CD4-positive, alpha-beta T cell (primary cell): ENCODE measurements around the gene PCCA. TPM values are rescaled to one million over a fixed set of nuclear protein-coding genes. Genes with fewer than 3 reads are reported as not detected.

Experiments
- ATAC-seq: fragments of 200-7000 bp; cut with Tn5 transposase; one replicate; pipeline ENCODE4 v1.10.0; 2022; ENCODE audit warnings: mild to moderate bottlenecking; ENCODE audit not compliant: poor library complexity
- CTCF ChIA-PET: fragments of 350-600 bp; sonication (Branson Sonifier 250); formaldehyde crosslinking; loops from one replicate; lab custom pipeline; 2021; ENCODE audit warnings: antibody characterized with exemption, inconsistent platforms; lab: Charles Lee
- POLR2A ChIA-PET: fragments of 350-600 bp; sonication (Branson Sonifier 250); formaldehyde crosslinking; loops from one replicate; lab custom pipeline; 2021; ENCODE audit warnings: antibody characterized with exemption, inconsistent platforms; lab: Charles Lee
- DNase-seq, 14 experiments: peaks; one replicate each; pipeline ENCODE4 v3.0.0-alpha.2; 2013 to 2020; ENCODE audit warnings: mixed read lengths in 2 of 14
- H3K27ac ChIP-seq, 2 donors: one replicate each; pipeline versions ENCODE4 v1.5.1 to v1.7.0; 2013; ENCODE audit warnings: low read length in 2 of 2, low read depth in 1 of 2, mild to moderate bottlenecking in 1 of 2
- H3K27me3 ChIP-seq, 2 experiments: 1 replicate in 1 of 2; 2 replicates in 1 of 2; pipeline versions ENCODE4 v1.6.1 to v1.7.0; 2013; ENCODE audit warnings: low read length in 2 of 2, control low read depth in 1 of 2, mild to moderate bottlenecking in 1 of 2, moderate library complexity in 1 of 2; ENCODE audit not compliant: insufficient read depth in 2 of 2, control insufficient read depth in 1 of 2
- H3K36me3 ChIP-seq: one replicate; pipeline ENCODE4 v1.6.1; 2013; ENCODE audit warnings: low read length, control low read depth; ENCODE audit not compliant: insufficient read depth
- H3K4me1 ChIP-seq: one replicate; pipeline ENCODE4 v1.6.1; 2013; ENCODE audit warnings: low read length, control low read depth; ENCODE audit not compliant: insufficient read depth
- H3K4me3 ChIP-seq: one replicate; pipeline ENCODE4 v1.5.1; 2013; ENCODE audit warnings: mild to moderate bottlenecking, low read length, moderate library complexity
- H3K9me3 ChIP-seq, 2 experiments: 1 replicate in 1 of 2; 2 replicates in 1 of 2; pipeline versions ENCODE4 v1.6.1 to v1.7.0; 2013; ENCODE audit warnings: low read length in 2 of 2, mild to moderate bottlenecking in 2 of 2, control low read depth in 1 of 2, moderate library complexity in 1 of 2; ENCODE audit not compliant: control insufficient read depth in 1 of 2, insufficient read depth in 1 of 2
- H3K27ac Mint-ChIP-seq: one replicate; pipeline ENCODE4 v1.8.0; 2020; ENCODE audit warnings: mixed read lengths
- H3K27me3 Mint-ChIP-seq: one replicate; pipeline ENCODE4 v1.8.0; 2021; ENCODE audit warnings: mixed read lengths
- H3K36me3 Mint-ChIP-seq: one replicate; pipeline ENCODE4 v1.8.0; 2021; ENCODE audit warnings: low read depth, mixed read lengths
- H3K4me1 Mint-ChIP-seq: one replicate; pipeline ENCODE4 v1.8.0; 2021; ENCODE audit warnings: low read depth, mixed read lengths
- H3K4me3 Mint-ChIP-seq: one replicate; pipeline ENCODE4 v1.8.0; 2020; ENCODE audit warnings: mild to moderate bottlenecking, mixed read lengths
- H3K9me3 Mint-ChIP-seq: one replicate; pipeline ENCODE4 v1.8.0; 2020; ENCODE audit warnings: mixed read lengths
- CTCF ChIP-seq: fragments of 200-600 bp; IDR thresholded peaks from one replicate; pipeline ENCODE4 v1.8.0; 2022; ENCODE audit warnings: antibody characterized with exemption, mild to moderate bottlenecking
- intact Hi-C, 2 experiments: fragments of 100-400 bp; cut with DNase I in 1 of 2; cut with micrococcal nuclease in 1 of 2; formaldehyde crosslinking; loops; one replicate each; pipeline versions ENCODE4 v1.15.1 to v1.9.0; 2023 to 2025; cut with DNase I, micrococcal nuclease
- total RNA-seq, 174 experiments: library from RNA in 2 of 174; stranded (reverse) in 2 of 174; gene quantifications; one replicate each; pipeline ENCODE4 v1.2.3 and lab custom pipeline; 2021 to 2026

PCCA gene
- total RNA-seq, 2 experiments from 2014 or later, result 4.7 to 5.2 TPM

DNA sequence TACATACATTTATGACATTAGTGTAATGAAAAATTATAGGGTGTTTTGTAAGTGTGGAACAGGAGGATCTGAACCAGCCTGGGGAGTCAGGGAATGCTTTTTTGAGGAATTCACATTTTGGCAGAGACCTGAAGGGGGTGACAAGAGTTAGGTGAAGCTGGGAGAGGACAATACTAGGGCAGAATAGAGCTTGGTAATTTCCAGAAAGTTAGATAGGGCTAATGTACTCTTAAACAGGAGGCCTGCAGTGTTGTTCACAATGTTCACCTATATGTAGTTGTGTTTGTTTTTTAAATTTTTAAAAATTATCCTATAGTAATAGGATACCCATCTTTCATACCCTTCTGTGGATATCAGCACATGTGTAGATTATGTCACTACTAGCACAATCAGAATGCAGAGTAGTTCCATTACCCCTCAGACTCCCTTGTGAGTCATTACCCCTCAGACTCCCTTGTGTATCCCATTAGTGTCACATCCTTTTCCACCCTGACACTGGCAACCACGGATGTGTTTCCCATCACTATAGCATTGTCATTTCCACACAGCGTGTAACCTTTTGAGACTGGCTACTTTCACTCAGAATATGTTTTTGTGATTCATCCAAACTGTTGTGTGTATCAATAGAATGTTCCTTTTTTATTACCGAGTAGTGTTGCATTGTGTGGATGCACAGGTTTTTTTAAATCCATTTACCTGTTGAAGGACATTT, 43.1 kb downstream of the PCCA start:
- H3K27me3 ChIP-seq, result no peaks in the 10 kb centered on the region
- peaks cover 5% of the 10 kb centered on the region for H3K4me1 ChIP-seq
- H3K4me3 Mint-ChIP-seq, result no peak overlapping the region
- H3K36me3 Mint-ChIP-seq, result peaks cover 6% of the 10 kb centered on the region
- ATAC-seq (no peak), DNase-seq (peak in 3 of 14 experiments; percentile 4 to 42 (median 8))
- no peaks in the 10 kb centered on the region for H3K9me3 ChIP-seq
- ChIA-PET CTCF (interaction anchor here (0.9 kb wide), 1 partner anchor 12 kb away, joined by 3 read pairs; no protein-coding TSS in a partner anchor), POLR2A (no interaction called here)
- no peak for TF ChIP-seq CTCF
- no peak overlapping the region for H3K27ac Mint-ChIP-seq
- H3K4me1 Mint-ChIP-seq, result peaks cover 7% of the 10 kb centered on the region
- H3K27me3 Mint-ChIP-seq, result no peaks in the 10 kb centered on the region
- no peaks in the 10 kb centered on the region for H3K36me3 ChIP-seq
- intact Hi-C loops, result no loop called here
- H3K27ac ChIP-seq, result no peak overlapping the region
- H3K4me3 ChIP-seq, result no peak overlapping the region
- no peaks in the 10 kb centered on the region for H3K9me3 Mint-ChIP-seq

GRCh38 chr13:100138859-100139491, 50.1 kb downstream of the PCCA start:
- no peak for TF ChIP-seq CTCF
- Histone ChIP-seq H3K9me3 (no peaks in the 10 kb centered on the region), H3K27me3 (no peaks in the 10 kb centered on the region), H3K4me3 (no peak overlapping the region), H3K36me3 (no peaks in the 10 kb centered on the region), H3K4me1 (no peaks in the 10 kb centered on the region), H3K27ac (no peak overlapping the region)
- ChIA-PET CTCF (no interaction called here), POLR2A (no interaction called here)
- DNase-seq (no peak), ATAC-seq (no peak)
- Mint-ChIP-seq H3K27ac (no peak overlapping the region), H3K36me3 (peaks cover 15% of the 10 kb centered on the region), H3K9me3 (peaks cover 2% of the 10 kb centered on the region), H3K4me3 (no peak overlapping the region), H3K27me3 (no peaks in the 10 kb centered on the region), H3K4me1 (no peaks in the 10 kb centered on the region)
- intact Hi-C loops, result no loop called here

DNA sequence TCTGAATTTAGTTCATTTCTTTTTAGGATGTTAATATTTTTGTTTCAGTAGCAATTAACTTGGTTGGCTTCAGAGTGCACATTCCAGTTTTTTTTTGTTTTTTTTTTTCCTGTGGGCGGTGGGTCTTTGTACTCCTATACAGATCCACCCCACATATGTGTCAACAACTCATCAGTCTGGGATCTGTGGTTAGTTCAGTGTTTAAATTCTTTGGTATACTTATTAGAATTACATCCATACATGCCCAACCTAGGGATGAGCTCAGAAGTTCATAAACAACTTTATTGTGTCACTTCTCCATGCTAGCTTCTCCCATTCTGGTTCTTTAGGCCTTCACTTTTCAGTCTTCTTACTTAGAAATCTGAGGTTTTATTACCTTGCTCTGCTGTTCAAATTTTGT, 50.9 kb downstream of the PCCA start:
- Mint-ChIP-seq H3K4me3 (no peak overlapping the region), H3K36me3 (peaks cover 14% of the 10 kb centered on the region), H3K4me1 (no peaks in the 10 kb centered on the region), H3K27me3 (no peaks in the 10 kb centered on the region), H3K9me3 (peaks cover 2% of the 10 kb centered on the region), H3K27ac (no peak overlapping the region)
- Histone ChIP-seq H3K4me3 (no peak overlapping the region), H3K4me1 (no peaks in the 10 kb centered on the region), H3K9me3 (no peaks in the 10 kb centered on the region), H3K36me3 (no peaks in the 10 kb centered on the region), H3K27ac (no peak overlapping the region), H3K27me3 (no peaks in the 10 kb centered on the region)
- ChIA-PET CTCF (no interaction called here), POLR2A (no interaction called here)
- intact Hi-C loops, result no loop called here
- TF ChIP-seq CTCF, result no peak
- ATAC-seq (no peak), DNase-seq (no peak)
